KOPT-K1 (cell line): ENCODE data around the gene CDC25C.
A peak's percentile ranks its signal among the peaks of the same experiment; 100 is the strongest.

Source experiments
- H3K27ac ChIP-seq: fragments of 200-600 bp; sonication (generic); 2 replicates; pipeline ENCODE4 v1.5.1; 2016; ENCODE audit warnings: antibody characterized with exemption, mild to moderate bottlenecking, low read depth, low read length; ENCODE audit not compliant: poor library complexity, severe bottlenecking
- H3K36me3 ChIP-seq: fragments of 200-600 bp; sonication (generic); 2 replicates; pipeline ENCODE4 v1.5.1; 2017; ENCODE audit warnings: antibody characterized with exemption, mild to moderate bottlenecking, low read length, moderate library complexity; ENCODE audit not compliant: insufficient read depth
- H3K9me3 ChIP-seq: fragments of 200-600 bp; sonication (generic); 2 replicates; pipeline ENCODE4 v1.5.1; 2017; ENCODE audit warnings: antibody characterized with exemption, low read length, mild to moderate bottlenecking; ENCODE audit not compliant: insufficient read depth, poor library complexity, severe bottlenecking

CDC25C gene

GRCh38 chr5:138352722-138353559 lies 21.3 kb upstream of the CDC25C start:
- peaks cover 14% of the 10 kb centered on the region for H3K36me3 ChIP-seq
- peak overlapping the region; percentile 78 for H3K27ac ChIP-seq
- peaks cover 6% of the 10 kb centered on the region for H3K9me3 ChIP-seq

- Histone ChIP-seq H3K27ac (peak within 1 kb of the TSS; percentile 78), H3K9me3 (peaks cover 6% of the 10 kb centered on the region), H3K36me3 (peaks cover 21% of the 10 kb centered on the region)
Observed at GRCh38 chr5:138352071-138352721, 20.6 kb upstream of the CDC25C start, which contains the start of gene KDM3B. KDM3B (plus strand) TSS chr5:138352685; CDS start chr5:138352796, 111 bp downstream.

- H3K9me3 ChIP-seq, result peaks cover 6% of the 10 kb centered on the region
- H3K36me3 ChIP-seq, result peaks cover 28% of the 10 kb centered on the region
- no peak overlapping the region for H3K27ac ChIP-seq
Observed at GRCh38 chr5:138351517-138351916, 19.9 kb upstream of the CDC25C start.

GRCh38 chr5:138351056-138351455 lies 19.5 kb upstream of the CDC25C start:
- Histone ChIP-seq H3K9me3 (peaks cover 6% of the 10 kb centered on the region), H3K36me3 (peaks cover 33% of the 10 kb centered on the region), H3K27ac (no peak overlapping the region)

GRCh38 chr5:138350563-138350890 lies 18.9 kb upstream of the CDC25C start:
- Histone ChIP-seq H3K9me3 (peaks cover 6% of the 10 kb centered on the region), H3K36me3 (peaks cover 38% of the 10 kb centered on the region), H3K27ac (no peak overlapping the region)

- H3K27ac ChIP-seq, result no peak overlapping the region
- H3K9me3 ChIP-seq, result peaks cover 6% of the 10 kb centered on the region
- peaks cover 43% of the 10 kb centered on the region for H3K36me3 ChIP-seq
Observed at GRCh38 chr5:138349852-138350562, 18.4 kb upstream of the CDC25C start.

GRCh38 chr5:138346889-138347288 lies 15.3 kb upstream of the CDC25C start:
- peaks cover 71% of the 10 kb centered on the region for H3K36me3 ChIP-seq

GRCh38 chr5:138344887-138345622 lies 13.5 kb upstream of the CDC25C start:
- Histone ChIP-seq H3K36me3 (peaks cover 80% of the 10 kb centered on the region), H3K27ac (no peak overlapping the region), H3K9me3 (no peaks in the 10 kb centered on the region)

More at GRCh38 chr5:138346889-138347288, 15.3 kb upstream of the CDC25C start:
- Histone ChIP-seq H3K9me3 (peaks cover 2% of the 10 kb centered on the region), H3K27ac (no peak overlapping the region)

- Histone ChIP-seq H3K9me3 (no peaks in the 10 kb centered on the region), H3K27ac (peak overlapping the region; percentile 87), H3K36me3 (peaks cover 36% of the 10 kb centered on the region)
Observed at GRCh38 chr5:138340008-138340407, 8.4 kb upstream of the CDC25C start.

GRCh38 chr5:138339464-138339863 lies 7.9 kb upstream of the CDC25C start:
- Histone ChIP-seq H3K36me3 (peaks cover 31% of the 10 kb centered on the region), H3K27ac (peak overlapping the region; percentile 87), H3K9me3 (no peaks in the 10 kb centered on the region)

- Histone ChIP-seq H3K36me3 (peaks cover 27% of the 10 kb centered on the region), H3K27ac (peak overlapping the region; percentile 87), H3K9me3 (no peaks in the 10 kb centered on the region)
Observed at GRCh38 chr5:138339091-138339456, 7.5 kb upstream of the CDC25C start.

- peak overlapping the region; percentile 87 for H3K27ac ChIP-seq
- peaks cover 22% of the 10 kb centered on the region for H3K36me3 ChIP-seq
- H3K9me3 ChIP-seq, result no peaks in the 10 kb centered on the region
Observed at GRCh38 chr5:138338411-138339090, 6.9 kb upstream of the CDC25C start.

GRCh38 chr5:138337685-138338410 lies 6.2 kb upstream of the CDC25C start, which contains the start of gene FAM53C:
FAM53C (plus strand) TSS chr5:138338266; CDS start chr5:138341336, 3,070 bp downstream.
- Histone ChIP-seq H3K36me3 (peaks cover 15% of the 10 kb centered on the region), H3K9me3 (no peaks in the 10 kb centered on the region), H3K27ac (peak within 1 kb of the TSS; percentile 87)
